NCI-H774 (cell line): ENCODE data around the gene RPL15.
A peak's percentile ranks its signal among the peaks of the same experiment; 100 is the strongest.
"Not testable (repeated sequence)": the region's sequence is repeated elsewhere in the genome, so short reads cannot be mapped to it uniquely, and the experiment has no call there.

Source experiments
- DNase-seq: peaks from one replicate; lab custom pipeline; 2025; lab: John Stamatoyannopoulos, UW

The RPL15 gene

DNA sequence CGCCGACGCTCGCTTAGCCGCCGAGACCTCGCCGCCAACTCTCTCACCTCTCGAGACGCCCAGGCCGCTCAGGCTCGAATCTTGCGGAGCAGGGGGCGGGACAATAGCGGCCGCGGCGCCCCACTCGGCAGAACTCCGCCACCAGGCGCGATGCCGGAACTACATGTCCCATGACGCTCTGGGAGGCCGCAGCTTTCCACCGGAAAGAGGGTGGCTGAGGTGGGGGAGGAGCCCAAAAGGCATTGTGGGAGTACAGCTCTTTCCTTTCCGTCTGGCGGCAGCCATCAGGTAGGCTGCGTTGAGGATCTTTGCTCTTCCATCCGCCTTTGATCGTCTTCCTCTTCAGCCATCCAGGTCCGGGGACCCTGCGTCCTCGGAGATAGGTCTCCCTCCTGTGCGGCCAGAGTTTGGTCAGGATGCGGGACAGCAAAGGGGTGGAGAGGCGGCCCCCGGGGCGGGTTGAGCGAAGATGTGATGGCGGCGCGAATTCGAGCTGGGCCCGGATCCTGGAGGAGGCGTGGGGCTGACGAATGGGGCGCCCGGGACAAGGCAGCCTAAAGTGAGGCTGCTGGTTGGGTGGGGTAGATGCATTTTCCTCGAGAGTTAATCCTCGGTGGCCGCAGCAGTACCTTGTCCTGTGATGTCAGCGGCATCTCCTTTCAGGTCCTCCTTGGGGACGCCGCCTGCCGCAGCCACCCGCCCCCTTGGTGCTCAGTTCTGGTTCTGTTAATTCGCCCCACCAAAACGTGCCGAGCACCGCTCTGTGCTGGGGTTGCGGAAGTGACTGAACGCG, at the start of gene RPL15, which contains the start of gene NKIRAS1:
Gene RPL15 (plus strand): TSS at position 247 of the 793 bp plus-strand sequence. CDS start 728 bp downstream, outside the sequence.
Gene NKIRAS1 (minus strand): TSS at position 105 of the 793 bp plus-strand sequence. CDS start 6,086 bp downstream, outside the sequence.
- peak; percentile 89 for DNase-seq

DNA sequence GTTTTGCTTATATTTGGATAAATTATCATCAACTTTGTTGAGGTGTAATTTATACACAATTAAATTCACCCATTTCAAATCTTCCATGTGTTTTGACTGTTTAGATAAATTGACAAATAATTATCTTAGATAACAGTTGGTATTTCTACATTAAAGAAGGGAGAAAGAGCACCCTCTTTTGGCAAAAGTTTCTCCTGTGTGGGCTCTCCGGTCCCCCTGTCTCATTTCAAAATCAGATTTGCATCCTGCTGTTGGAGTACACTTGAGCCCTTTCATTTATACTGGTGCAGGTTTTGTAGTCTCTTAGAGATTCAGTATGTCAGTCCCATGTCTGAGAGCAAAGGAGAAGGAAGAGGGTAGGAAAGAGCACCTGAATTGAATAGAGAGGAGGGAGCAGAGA, 49.5 kb upstream of the RPL15 start:
- no peak for DNase-seq

DNA sequence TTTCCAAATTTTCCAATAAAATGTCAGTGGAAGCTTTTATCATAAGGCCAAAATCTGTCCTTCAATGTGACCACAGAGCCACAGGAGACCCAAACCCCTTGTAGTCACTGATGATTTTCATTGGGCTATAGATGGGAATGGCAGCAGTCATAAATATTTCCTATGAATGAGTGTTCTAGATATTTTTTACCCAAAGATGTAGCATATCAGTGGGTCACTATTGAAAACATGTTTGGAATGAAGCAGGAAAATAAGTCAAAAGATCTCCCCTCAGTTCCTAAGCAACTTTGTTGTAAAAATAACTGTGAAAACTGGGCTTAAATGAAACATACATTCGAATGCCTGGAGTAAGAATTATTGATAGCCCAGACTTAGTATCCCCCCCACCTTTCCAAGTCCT, 49.1 kb upstream of the RPL15 start:
- no peak for DNase-seq

DNA sequence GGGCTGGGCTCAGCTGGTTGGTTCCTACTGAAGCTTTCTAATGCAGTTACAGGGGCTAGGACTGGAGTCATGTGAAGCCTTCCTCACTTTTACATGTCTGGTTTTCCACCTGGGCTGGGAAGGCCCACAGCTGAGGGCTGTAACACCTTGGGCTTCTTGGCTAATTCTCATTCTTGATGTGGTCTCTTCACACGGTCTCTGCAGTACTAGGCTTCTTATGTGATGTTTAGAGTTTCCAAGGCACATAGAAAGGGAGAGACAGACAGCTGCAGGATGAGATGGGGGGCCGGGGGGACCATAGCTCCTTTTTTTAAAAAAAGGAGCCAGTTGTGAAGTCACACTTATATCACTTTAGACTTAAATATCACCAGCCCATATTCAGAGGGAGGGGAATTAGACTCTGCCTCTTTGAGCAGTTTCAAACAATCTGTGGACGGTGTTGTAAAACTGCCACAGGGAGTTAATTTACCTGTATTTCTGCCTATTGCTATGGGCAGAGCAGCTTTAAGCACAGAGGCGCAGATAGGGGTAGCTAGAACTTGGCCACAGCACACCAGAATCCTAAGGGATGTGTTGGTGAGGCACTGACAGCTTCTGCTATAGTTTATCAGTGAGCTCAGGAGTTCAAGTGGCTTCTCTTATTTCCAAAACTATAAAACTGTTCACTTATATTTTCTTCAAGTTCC, 46.8 kb upstream of the RPL15 start:
- no peak for DNase-seq

DNA sequence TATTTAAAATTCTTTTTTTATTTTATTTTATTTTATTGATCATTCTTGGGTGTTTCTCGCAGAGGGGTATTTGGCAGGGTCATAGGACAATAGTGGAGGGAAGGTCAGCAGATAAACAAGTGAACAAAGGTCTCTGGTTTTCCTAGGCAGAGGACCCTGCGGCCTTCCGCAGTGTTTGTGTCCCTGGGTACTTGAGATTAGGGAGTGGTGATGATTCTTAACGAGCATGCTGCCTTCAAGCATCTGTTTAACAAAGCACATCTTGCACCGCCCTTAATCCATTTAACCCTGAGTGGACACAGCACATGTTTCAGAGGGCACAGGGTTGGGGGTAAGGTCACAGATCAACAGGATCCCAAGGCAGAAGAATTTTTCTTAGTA, 46.3 kb upstream of the RPL15 start:
- DNase-seq, result not testable (repeated sequence)

DNA sequence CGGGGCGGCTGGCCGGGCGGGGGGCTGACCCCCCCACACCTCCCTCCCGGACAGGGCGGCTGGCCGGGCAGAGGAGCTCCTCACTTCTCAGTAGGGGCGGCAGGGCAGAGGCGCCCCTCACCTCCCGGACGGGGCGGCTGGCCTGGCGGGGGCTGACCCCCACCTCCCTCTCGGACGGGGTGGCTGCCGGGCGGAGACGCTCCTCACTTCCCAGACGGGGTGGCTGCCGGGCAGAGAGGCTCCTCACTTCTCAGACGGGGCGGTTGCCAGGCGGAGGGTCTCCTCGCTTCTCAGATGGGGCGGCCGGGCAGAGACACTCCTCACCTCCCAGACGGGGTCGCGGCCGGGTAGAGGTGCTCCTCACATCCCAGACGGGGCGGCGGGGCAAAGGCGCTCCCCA, 45.6 kb upstream of the RPL15 start:
- not testable (repeated sequence) for DNase-seq

DNA sequence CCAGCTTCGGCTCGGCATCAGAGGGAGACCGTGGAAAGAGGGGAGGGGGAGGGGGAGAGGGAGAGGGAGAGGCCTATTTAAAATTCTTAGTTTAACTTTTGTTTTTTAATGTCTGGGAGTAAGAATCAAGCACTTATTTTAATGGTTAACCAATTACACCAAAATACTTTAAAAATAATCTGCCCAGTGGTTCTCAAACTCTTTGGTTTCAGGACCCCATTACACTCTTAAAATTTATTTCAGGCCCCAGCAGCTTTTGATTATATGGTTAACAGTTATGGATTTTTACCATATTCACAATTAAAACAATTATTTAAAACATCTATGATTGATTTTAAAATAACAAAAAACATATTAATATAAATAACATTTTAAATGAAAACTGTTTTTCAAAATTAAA, 44.6 kb upstream of the RPL15 start:
- DNase-seq, result no peak

DNA sequence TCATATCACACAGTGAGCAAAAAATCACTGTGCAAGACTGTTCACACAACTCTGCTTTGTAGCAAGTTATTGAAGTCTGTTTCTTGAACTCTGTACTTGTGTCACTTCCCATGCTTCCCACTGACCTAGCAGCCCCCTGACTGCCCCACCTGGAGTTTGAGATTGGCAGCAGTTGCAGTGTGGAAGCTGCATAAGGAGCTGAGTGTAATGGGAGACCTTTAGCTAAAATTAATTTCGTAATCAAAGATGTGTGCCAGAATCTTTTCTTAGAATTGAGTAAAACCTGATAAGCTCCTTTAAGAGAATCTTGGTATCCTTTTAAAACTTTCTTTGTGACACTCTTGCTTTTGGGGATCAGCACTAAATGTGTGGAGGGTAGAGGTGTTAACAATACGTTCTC, 43.0 kb upstream of the RPL15 start:
- no peak for DNase-seq

DNA sequence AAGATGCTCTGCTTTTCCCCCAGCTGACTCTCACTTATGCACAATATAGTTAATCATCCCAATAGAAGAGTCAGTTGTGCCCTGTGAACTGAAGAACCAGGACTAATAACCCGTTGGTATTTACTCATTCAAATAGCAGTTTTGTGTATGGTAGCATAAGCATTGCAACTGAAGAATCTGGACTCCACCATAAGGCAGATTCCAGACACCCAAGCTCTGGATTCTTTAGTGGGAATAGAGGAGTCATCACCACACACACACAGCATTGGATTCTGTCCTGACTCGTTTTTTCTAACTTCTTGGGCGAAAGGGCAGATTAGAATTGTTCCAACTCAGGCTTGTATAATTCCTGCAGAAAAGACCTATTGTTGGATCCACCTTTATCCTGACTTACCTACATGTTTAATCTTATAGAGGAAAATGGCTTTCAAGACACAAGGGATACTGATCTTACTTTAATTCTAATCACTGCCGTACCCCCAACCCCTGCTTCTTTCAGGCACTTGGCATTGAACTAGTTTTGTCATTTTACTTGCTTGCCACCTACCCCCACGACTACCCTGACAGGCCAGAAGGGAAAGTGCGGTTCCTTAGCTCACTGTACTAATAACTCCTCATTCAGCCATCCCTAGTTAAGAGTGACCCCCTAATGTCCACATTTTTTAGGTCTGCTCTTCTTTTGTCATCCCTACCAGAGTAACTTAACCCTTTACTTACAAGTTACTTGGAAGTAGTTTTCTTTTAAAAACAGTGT, 42.4 kb upstream of the RPL15 start:
- DNase-seq, result no peak

DNA sequence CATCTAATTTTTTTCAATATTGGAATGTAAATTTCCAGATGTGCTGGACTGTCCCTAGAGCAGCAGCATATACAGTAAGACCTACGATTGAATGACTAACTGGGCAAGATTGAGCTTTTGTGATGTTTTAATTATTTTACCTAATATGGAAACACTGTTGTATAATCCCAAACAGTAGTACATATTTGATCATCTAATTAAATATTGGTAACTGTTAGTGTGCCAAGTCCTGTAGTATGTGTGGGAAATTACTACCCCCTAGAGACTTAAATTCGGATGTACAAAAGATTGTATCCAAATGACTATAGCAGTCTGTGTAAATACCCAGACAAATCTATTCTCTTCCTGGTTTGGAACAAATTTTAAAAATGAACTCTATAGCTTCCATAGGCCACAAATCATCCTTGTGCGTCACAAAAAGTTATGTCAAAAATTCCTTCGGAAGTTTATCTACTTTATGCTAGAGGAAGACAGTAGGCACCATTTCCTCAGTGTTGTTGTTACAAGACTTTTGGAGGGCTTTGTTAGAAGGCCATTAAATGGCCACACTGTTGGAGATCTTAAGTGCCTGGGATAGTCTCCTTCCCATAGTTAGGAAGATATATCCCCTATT, 41.7 kb upstream of the RPL15 start:
- DNase-seq, result no peak

DNA sequence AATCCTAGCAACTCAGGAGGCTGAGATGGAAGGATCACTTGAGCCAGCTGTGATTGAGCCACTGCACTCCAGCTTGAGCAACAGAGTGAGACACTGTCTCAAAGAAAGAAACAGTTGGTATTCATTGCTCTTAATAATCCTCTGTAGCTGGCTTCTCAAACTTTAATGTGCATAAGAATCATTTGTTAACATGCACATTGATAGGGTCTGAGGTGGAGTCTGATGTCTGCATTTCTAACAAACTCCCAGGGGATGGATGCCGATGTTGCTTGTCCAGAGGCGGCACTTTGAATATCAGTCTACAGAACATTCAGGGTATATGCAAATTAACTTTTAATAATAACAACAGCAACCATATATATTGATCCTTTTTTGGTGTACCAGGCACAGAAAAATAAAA, 40.0 kb upstream of the RPL15 start:
- no peak for DNase-seq

DNA sequence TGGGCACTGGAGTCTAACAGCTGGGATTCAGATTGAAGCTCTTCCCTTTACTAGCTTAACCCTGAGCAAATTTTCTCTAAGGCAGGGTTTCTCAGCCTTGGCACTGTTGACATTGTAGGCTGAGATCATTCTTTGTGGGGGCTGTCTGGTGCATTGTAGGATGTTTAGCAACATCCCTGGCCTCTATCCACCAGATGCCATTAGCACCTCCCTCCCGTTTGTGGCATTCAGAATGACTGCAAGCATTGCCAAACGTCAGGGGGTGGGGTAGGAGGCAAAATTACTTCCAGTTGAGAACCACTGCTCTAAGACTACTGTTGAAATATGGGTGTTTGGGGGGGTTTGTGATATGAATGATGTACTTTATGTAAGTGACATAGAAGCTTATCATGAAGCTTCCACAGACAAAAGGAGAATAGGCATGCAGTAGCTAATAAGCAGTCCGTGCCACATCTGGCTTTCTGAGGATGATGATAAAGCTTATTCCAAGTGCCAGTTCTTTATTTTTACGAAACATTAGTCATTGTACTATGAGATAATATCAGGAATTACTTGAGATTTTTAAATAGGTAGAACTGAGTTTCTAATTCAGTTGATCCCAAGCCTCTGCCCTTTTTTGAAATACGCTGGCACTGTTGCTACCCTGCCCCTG, 39.5 kb upstream of the RPL15 start:
- DNase-seq, result no peak

DNA sequence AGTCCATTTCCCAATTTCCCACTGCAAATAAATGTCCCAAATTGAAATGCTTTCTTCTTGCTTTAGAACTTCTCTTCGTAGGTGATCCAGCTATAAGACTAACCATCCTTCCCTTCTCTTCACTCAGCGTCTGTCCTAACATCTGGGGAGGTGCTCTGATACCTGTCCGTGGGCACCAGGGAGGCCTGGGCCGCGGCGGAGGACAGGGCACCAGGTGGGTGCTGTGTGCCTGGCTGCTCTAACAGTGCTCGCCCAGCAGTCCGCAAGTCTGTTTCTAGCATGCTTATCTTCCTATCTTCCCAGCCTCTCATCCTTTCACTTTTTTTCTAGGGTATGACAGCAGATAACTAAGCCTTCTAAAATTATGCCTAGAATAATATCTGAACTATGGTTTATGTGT, 37.4 kb upstream of the RPL15 start:
- no peak for DNase-seq

DNA sequence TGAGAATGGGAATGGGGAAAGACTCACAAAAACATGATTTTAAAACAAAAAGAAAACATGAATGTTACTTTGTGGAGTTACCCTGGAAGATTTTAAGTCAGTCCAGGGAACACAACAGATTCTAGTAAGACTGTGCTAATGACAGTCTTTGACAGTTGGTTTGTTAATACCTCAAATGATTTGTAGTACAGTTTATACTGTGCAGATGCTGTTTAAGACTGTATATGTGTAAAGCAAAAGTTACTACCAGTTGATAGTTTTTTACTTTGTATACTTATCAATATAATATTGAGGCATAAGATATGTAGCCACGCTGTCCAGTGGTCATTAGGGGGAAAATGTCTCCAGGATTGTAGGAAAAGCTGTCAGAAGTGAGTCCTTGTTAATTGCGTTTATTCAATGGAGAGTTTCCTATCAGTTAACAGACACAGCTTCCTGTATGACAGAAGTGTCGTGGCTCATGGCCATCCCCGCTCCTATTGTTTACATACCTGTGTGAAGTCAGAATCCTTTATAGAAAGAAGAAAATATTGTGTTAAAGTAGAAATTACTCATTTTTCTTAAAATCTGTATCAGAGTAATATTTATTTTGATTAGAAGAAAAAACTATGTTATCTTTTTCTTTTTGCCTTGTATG, 36.1 kb upstream of the RPL15 start:
- DNase-seq, result no peak

DNA sequence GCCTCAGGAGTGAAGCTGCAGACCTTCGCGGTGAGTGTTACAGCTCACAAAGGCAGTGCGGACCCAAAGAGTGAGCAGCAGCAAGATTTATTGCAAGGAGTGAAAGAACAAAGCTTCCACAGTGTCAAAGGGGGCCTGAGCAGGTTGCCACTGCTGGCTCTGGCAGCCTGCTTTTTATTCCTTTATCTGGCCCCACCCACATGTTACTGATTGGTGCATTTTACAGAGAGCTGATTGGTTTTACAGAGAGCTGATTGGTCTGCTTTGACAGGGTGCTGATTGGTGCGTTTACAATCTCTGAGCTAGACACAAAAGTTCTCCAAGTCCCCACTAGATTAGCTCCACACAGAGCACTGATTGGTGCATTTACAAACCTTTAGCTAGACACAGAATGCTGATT, 34.9 kb upstream of the RPL15 start:
- not testable (repeated sequence) for DNase-seq

DNA sequence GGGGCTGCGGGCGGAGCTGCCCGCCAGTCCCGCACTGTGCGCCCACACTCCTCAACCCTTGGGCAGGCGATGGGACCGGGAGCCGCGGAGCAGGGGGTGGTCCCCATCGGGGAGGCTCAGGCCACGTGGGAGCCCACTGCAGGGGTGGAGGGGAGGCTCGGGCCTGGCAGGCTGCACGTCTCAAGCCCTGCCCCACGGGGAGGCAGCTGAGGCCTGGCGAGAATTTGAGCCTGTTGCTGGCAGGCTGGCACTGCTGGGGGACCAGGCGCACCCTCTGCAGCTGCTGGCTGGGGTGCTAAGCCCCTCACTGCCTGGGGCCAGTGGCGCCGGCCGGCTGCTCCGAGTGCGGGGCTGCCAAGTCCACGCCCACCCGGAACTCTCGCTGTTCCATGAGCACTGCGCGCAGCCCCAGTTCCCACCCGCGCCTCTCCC, 34.4 kb upstream of the RPL15 start:
- DNase-seq, result no peak

DNA sequence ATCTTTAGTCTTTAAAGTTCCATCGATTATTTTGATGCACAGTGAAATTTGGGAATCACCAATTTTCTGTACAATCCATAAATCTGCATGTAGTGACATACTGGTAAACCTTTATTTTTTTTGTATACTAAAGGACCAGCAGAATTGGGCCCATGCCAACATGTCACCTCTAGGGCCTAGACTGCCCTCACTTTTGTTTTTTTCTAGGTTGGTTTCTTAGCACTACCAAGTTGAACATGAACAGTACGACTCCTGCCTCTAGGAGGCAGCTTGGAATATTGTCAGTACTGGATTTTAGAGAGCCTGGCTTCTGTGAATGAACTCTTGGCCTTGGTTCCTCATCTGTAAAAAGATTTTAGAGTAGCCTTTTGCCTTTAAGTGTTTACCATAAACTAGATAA, 32.5 kb upstream of the RPL15 start:
- DNase-seq, result no peak

DNA sequence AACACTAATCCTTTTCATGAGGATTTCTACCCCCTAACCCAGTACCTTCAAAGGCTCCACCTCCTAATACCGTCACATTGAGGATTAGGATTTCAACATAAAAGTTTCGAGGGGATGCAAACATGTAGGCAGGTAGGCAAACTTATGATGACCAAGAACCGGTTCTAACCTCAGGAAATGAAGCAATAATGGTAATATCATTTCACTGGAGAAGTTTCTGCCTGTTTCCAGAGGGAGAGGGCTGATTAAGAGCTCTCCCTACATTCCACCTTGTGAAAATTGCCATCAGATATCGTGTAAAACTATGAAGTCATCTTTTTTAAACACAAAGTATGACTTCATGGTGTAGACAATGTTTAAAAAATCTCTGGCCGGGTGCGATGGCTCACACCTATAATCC, 31.7 kb upstream of the RPL15 start:
- no peak for DNase-seq

DNA sequence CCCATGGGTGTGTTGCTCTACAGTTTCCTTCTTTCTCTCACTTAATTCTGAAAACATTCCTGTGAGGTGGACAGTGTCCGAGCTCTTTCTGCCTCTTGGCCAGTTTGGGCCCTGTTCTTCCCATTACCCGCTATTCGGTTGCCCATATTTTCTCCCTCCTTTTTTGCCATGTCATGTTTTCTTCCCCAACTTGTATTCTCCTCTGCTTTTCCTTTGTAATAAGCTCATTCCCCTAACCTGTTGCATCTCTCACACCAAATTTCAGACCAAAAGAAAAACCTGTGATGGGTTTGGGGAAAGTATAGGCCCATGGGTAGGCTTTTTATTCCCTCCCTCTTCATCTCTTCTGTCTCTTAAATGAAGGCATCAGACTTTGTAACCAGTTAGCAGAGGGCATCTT, 30.6 kb upstream of the RPL15 start:
- DNase-seq, result no peak

DNA sequence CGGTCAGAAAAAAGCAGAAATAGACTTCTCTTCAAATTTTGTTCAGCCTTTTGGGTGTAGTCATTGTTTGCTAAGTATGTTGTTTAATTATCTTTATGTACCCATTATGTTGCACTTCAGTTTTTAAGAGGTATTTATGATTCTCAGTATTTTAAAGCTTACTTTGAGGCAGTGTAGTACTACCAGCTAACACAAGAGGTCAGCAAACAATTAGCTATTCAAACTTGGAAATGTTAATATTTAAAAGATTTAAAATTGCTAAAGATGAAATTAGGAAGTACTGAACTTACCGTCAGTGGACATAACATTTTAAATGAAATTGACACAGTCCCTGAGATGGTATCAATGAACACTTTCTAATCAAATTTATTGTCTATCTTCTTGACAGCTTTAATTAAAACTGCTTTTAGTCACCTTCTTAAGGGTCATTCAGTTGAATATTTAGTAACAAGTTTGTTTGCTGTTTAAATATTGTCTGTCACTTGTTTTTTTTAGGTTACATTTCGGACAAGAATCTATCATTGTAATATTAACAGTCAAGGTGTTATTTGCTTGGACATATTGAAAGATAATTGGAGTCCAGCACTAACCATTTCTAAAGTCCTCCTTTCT, 28.2 kb upstream of the RPL15 start:
- no peak for DNase-seq

DNA sequence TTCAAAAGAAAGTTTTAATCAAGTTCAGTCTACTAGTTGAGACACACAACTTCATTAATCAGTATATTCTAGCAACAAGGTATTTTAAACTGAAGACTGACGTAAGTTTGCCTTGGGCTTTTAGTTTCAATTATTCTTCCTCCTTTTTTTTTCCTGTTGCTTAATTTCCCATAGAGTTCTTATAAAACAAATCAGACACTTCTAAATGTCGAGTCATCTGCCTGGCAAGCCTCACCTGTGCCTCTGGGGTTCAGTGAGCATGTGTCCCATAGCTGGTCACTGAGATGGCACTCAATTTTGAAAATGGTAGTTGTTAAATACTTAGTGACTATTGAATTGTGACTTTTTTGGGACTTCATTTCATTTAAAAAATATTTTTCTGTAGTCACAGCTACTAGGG, 27.5 kb upstream of the RPL15 start:
- no peak for DNase-seq
